GM12891 (cell line): Measurements from ENCODE around the gene REC114.

Experiments
- POLR2A ChIP-seq: IDR thresholded peaks from 2 replicates; pipeline ENCODE4 v1.6.1; 2011; ENCODE audit warnings: low read depth, low read length, control low read depth
- POLR2AphosphoS5 ChIP-seq: IDR thresholded peaks from 2 replicates; pipeline ENCODE4 v1.6.1; 2011; ENCODE audit warnings: low read depth, low read length, control low read depth
- POU2F2 ChIP-seq: IDR thresholded peaks from 2 replicates; pipeline ENCODE4 v1.6.1; 2011; ENCODE audit warnings: low read depth, mild to moderate bottlenecking, control low read depth, low read length, moderate library complexity
- SPI1 ChIP-seq: IDR thresholded peaks from 2 replicates; pipeline ENCODE4 v1.6.1; 2011; ENCODE audit warnings: low read depth, low read length, control low read depth
- TAF1 ChIP-seq: IDR thresholded peaks from 2 replicates; pipeline ENCODE4 v1.6.1; 2011; ENCODE audit warnings: low read depth, low read length, control low read depth

- no peak for TF ChIP-seq POLR2A
- no peak for TF ChIP-seq SPI1
- no peak for TF ChIP-seq POLR2AphosphoS5
- TF ChIP-seq TAF1: no peak
- no peak for TF ChIP-seq POU2F2
Measured at GRCh38 chr15:73602992-73603391, 160.0 kb downstream of the REC114 start.
